Immature natural killer cell (primary cell): ENCODE measurements around the gene MIGA1. TPM values are rescaled to one million over a fixed set of nuclear protein-coding genes. Genes with fewer than 3 reads are reported as not detected.
A peak's percentile ranks its signal among the peaks of the same experiment; 100 is the strongest.
"Not testable (repeated sequence)": the region's sequence is repeated elsewhere in the genome, so short reads cannot be mapped to it uniquely, and the experiment has no call there.

Source experiments
- DNase-seq, 3 donors: peaks; one replicate each; pipeline ENCODE4 v3.0.0; 2022; ENCODE audit warnings: mixed read lengths in 1 of 3
- H3K27ac Mint-ChIP-seq, 6 donors: one replicate each; pipeline ENCODE4 v1.8.0; 2020; ENCODE audit warnings: mixed read lengths in 6 of 6, mild to moderate bottlenecking in 5 of 6, inconsistent platforms in 4 of 6, moderate library complexity in 3 of 6
- H3K27me3 Mint-ChIP-seq, 3 donors: one replicate each; pipeline ENCODE4 v1.8.0; 2020 to 2021; ENCODE audit warnings: low read depth in 3 of 3, mild to moderate bottlenecking in 3 of 3, mixed read lengths in 3 of 3, moderate library complexity in 3 of 3, inconsistent platforms in 1 of 3
- H3K36me3 Mint-ChIP-seq, 3 donors: one replicate each; pipeline ENCODE4 v1.8.0; 2020; ENCODE audit warnings: mixed read lengths in 3 of 3, inconsistent platforms in 2 of 3, mild to moderate bottlenecking in 2 of 3
- H3K4me1 Mint-ChIP-seq, 2 donors: one replicate each; pipeline ENCODE4 v1.8.0; 2020; ENCODE audit warnings: inconsistent platforms in 2 of 2, mild to moderate bottlenecking in 2 of 2, mixed read lengths in 2 of 2, moderate library complexity in 1 of 2
- H3K4me3 Mint-ChIP-seq, 5 donors: one replicate each; pipeline ENCODE4 v1.8.0; 2020; ENCODE audit warnings: mild to moderate bottlenecking in 5 of 5, mixed read lengths in 5 of 5, inconsistent platforms in 3 of 5, moderate library complexity in 3 of 5
- H3K9me3 Mint-ChIP-seq, 6 donors: one replicate each; pipeline ENCODE4 v1.8.0; 2020; ENCODE audit warnings: mild to moderate bottlenecking in 6 of 6, mixed read lengths in 6 of 6, inconsistent platforms in 4 of 6, moderate library complexity in 3 of 6
- polyA plus RNA-seq, 3 donors: library from polyadenylated mRNA; unstranded; fragments of 300-500 nt; fragmentation: Illumina TruSeq; gene quantifications; one replicate each; pipeline ENCODE4 v1.2.3, GENCODE V29; 2021

MIGA1 gene, protein sequence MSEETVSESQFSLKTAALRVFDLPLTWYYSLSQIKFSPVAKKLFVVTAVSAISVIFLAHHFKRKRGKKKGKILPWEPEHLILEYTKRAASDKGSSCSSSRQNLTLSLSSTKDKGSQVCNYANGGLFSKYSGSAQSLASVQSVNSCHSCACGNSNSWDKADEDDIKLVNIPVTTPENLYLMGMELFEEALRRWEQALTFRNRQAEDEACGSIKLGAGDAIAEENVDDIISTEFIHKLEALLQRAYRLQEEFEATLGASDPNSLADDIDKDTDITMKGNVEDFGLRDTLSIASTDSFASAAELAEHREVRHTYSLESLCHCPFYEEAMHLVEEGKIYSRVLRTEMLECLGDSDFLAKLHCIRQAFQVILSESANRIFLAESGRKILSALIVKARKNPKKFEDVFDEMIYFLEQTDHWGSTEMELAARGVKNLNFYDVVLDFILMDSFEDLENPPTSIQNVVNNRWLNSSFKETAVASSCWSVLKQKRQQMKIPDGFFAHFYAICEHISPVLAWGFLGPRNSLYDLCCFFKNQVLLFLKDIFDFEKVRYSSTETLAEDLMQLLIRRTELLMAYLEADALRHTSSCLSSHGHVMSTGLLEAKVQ
- polyA plus RNA-seq, result 1 to 10 TPM; 5.3 to 7.7 (median 7.1) TPM

DNA sequence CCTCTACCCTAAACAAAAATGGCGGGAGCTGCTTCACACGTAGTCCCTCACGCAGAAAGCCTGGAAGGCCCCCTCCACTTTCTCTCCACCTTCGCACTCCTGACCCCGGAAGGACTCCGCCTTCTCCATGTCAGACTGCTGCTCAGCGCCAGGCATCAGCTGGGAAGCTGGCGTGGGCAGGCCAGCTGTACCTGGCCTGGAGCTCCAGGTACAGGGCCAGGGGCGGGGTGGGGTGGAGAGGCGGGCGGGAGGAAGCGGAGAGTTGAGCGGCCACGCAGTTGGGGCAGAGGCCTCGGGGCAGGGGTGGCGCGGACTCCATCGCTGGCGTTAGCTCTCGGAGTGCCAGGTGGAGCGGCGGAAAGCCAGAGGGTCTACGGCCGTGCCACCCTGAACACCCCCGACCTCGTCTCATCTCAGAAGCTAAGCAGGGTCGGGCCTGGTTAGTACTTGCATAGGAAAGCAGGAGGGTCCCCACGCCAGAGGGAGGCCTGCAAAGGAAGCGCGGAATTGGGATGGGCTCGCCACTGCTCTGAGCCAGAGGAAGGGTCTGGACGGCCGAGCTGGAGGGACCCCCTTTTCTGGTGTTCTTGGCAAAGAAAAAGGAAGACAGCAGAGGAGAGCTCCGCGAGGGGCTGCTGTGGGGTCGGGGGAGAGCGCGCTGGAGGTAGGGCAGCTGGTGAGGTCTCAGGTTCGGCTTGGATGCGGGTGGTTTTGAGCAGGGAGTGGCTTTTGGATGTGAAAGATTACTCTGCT, at the start of gene MIGA1:
MIGA1 (plus strand) TSS at position 121 of the 753 bp plus-strand sequence. CDS start 3,604 bp downstream, outside the sequence.
- peak within 1 kb of the TSS; percentile 79 to 95 (median 91) for H3K27ac Mint-ChIP-seq
- H3K4me3 Mint-ChIP-seq, result peak within 1 kb of the TSS; percentile 91 to 95 (median 93)
- DNase-seq, result peak; percentile 82 to 85 (median 83)
- H3K9me3 Mint-ChIP-seq, result no peaks in the 10 kb centered on the region
- H3K4me1 Mint-ChIP-seq, result peaks cover 35 to 57% of the 10 kb centered on the region in 2 donors
- peaks cover 2 to 3% (median 3%) of the 10 kb centered on the region in 3 donors for H3K27me3 Mint-ChIP-seq
- peaks cover 4 to 9% (median 8%) of the 10 kb centered on the region in 3 donors for H3K36me3 Mint-ChIP-seq

DNA sequence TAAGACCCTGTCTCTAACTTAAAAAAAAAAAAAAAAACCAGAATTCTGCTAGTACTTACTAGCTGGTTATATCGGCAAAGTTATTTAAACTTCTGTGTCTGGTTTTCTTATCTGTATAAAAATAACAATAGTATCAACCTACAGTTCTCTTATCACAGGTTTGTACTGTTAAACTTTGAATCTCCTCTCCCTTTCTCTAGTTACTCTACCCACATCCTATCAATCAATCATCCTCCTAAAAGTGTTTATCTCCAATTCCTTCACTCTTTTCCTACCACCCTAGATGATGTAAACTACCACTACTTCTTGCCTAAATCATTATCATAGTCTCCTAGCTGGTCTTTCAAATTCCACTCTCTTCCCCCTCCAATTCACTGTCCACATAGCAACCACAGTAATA, 47.4 kb upstream of the MIGA1 start:
- DNase-seq, result no peak
- no peaks in the 10 kb centered on the region for H3K9me3 Mint-ChIP-seq
- peaks cover 0 to 1% of the 10 kb centered on the region in 2 donors for H3K4me1 Mint-ChIP-seq
- peaks cover 0 to 2% (median 0%) of the 10 kb centered on the region in 3 donors for H3K27me3 Mint-ChIP-seq
- peak overlapping the region in 1 of 6 donors; percentile 1 for H3K27ac Mint-ChIP-seq
- peaks cover 11 to 27% (median 12%) of the 10 kb centered on the region in 3 donors for H3K36me3 Mint-ChIP-seq
- no peak overlapping the region for H3K4me3 Mint-ChIP-seq

DNA sequence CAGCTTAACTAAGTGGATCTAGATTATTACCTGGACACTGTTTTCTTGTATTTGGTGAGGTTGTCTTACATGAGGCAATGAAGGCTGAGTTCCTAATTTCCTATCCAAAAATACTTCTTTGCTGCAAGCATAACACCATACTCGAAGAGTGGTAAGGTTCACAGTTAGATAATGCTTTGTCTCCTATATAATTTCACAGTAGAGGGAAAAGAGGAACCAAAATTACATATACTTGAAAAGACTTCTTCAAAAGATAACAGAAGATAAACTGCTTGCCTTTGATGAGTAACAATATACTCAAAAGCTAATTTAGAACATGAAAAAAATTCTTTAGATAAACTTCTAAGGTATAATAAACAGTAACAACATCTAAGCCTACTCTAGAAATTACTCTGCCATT, 40.2 kb upstream of the MIGA1 start:
- Mint-ChIP-seq H3K27ac (no peak overlapping the region), H3K4me3 (no peak overlapping the region), H3K27me3 (peaks cover 0 to 2% (median 0%) of the 10 kb centered on the region in 3 donors), H3K4me1 (peaks cover 10 to 29% of the 10 kb centered on the region in 2 donors), H3K9me3 (no peaks in the 10 kb centered on the region), H3K36me3 (peaks cover 0 to 23% (median 10%) of the 10 kb centered on the region in 3 donors)
- DNase-seq, result no peak

DNA sequence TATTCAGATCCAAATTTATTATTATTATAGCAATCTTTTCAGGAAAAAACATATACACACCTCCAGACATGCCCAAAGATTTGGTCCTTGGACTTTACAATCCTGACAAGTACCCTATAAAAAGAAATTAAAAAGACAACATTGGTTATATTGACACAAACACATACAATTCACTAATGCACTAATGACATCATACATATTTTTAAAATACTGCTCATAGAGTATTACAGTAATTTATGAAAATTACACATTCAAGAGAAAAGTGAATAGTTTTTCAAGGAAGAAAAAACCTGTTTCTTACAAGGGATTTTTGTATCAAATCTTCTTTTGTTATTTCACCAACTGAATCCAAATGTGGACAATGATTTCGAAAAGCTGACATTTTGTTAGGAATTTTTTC, 38.1 kb upstream of the MIGA1 start:
- no peak for DNase-seq
- Mint-ChIP-seq H3K4me3 (no peak overlapping the region), H3K36me3 (peaks cover 0 to 18% (median 10%) of the 10 kb centered on the region in 3 donors), H3K4me1 (peaks cover 26 to 50% of the 10 kb centered on the region in 2 donors), H3K27me3 (peaks cover 0 to 2% (median 0%) of the 10 kb centered on the region in 3 donors), H3K27ac (no peak overlapping the region), H3K9me3 (no peaks in the 10 kb centered on the region)

DNA sequence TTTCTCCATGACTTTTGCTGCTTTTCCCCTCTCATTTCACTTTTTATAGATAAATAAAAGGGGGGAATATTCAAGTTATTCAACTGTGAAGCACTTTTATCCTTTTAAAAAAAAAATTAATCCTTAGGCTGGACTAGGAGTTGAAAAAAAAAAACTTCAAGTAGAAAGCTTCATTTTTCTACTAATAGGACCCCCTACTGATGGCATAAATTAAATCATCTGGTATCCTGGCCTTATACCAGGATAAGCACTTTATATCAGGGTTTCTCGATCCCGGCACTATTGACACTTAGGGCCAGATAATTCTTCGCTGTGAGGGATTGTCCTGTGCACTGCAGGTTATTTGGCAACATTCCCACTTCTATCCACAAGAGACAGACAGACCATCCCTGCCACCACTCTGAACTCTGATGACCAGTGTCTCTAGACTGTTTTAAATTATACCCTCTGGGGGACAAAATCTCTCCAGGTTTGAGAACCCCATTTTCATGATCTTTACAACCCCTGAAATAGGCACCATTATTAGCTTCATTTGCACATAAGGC, 37.4 kb upstream of the MIGA1 start:
- Mint-ChIP-seq H3K4me1 (peaks cover 31 to 57% of the 10 kb centered on the region in 2 donors), H3K27me3 (peaks cover 0 to 2% (median 0%) of the 10 kb centered on the region in 3 donors), H3K4me3 (no peak overlapping the region), H3K36me3 (peaks cover 0 to 18% (median 10%) of the 10 kb centered on the region in 3 donors), H3K27ac (peak overlapping the region in 2 of 6 donors; percentile 7 to 30), H3K9me3 (no peaks in the 10 kb centered on the region)
- no peak for DNase-seq

DNA sequence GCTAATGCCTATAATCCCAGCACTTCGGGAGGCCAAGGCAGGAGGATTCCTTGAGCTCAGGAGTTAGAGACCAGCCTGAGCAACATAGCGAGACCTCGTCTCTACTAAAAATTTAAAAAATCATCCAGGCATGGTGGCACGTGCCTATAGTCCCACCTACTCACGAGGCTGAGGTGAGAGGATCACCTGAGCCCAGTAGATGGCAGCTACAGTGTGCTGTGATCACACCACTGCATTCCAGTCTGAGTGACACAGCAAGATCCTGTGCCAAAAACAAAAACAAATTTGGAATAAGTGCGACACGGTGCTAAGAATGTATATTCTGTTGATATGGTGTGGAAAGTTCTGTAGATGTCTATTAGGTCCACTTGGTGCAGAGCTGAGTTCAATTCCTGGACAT, 34.9 kb upstream of the MIGA1 start:
- no peaks in the 10 kb centered on the region for H3K9me3 Mint-ChIP-seq
- H3K27me3 Mint-ChIP-seq, result peaks cover 0 to 2% (median 0%) of the 10 kb centered on the region in 3 donors
- DNase-seq, result no peak
- H3K4me3 Mint-ChIP-seq, result no peak overlapping the region
- H3K36me3 Mint-ChIP-seq, result peaks cover 0 to 5% (median 3%) of the 10 kb centered on the region in 3 donors
- peaks cover 46 to 75% of the 10 kb centered on the region in 2 donors for H3K4me1 Mint-ChIP-seq
- H3K27ac Mint-ChIP-seq, result no peak overlapping the region

DNA sequence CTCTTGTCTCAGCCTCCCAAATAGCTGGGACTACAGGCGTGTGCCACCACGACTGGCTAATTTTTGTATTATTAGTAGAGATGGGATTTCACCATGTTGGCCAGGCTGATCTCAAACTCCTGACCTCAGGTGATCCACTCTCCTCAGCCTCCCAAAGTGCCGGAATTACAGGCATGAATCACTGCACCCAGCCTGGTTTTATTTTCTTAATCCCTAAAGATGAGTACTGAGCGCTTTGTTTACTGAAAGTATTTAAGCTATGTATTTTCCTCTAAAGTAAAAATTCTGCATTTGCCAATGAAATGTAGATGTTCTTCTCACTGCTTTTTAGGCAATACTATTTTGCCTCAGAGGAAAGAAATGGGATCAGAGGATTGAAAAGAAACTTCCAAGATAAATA, 30.0 kb upstream of the MIGA1 start:
- H3K27ac Mint-ChIP-seq, result peak overlapping the region in 1 of 6 donors; percentile 34
- H3K4me3 Mint-ChIP-seq, H3K27me3 Mint-ChIP-seq, H3K9me3 Mint-ChIP-seq, DNase-seq, H3K36me3 Mint-ChIP-seq: not testable (repeated sequence)
- peaks cover 48 to 77% of the 10 kb centered on the region in 2 donors for H3K4me1 Mint-ChIP-seq

DNA sequence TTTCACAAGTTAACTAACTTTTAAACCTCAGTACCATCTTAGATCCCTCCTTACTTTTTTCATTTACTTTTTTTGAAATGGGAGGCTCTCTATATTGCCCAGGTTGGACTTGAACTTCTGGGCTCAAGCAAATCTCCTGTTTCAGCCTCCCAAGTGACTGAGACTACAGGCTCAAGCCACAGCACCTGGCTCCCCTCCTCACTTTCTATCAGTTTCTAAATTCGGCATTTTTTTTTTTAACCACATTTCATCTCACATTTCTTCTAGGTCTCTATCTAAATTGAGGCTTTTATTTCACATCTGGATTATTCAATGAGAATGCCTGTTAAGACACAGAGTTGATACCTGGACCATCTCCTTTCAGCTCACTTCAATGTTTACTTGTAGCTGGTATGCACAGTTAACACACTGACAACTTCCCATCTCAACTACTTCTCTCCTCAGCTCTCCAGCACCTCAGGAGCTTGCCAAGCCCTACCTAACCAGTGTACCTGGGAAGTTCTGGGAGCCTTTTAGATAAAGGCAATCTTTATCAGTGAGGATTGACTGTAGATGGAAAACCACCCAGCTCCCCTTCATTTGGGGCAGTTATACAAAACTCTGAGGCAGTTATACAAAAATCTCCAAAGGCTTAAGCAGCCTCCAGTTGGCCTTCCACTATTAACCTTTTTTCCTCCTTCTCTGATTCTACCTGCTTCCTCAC, 23.2 kb upstream of the MIGA1 start:
- Mint-ChIP-seq H3K27me3 (peaks cover 3 to 12% (median 4%) of the 10 kb centered on the region in 3 donors), H3K27ac (peak overlapping the region; percentile 22 to 95 (median 72)), H3K36me3 (no peaks in the 10 kb centered on the region), H3K4me3 (peak overlapping the region in 3 of 5 donors; percentile 31 to 60 (median 41)), H3K9me3 (no peaks in the 10 kb centered on the region), H3K4me1 (peaks cover 49 to 63% of the 10 kb centered on the region in 2 donors)
- DNase-seq, result no peak

DNA sequence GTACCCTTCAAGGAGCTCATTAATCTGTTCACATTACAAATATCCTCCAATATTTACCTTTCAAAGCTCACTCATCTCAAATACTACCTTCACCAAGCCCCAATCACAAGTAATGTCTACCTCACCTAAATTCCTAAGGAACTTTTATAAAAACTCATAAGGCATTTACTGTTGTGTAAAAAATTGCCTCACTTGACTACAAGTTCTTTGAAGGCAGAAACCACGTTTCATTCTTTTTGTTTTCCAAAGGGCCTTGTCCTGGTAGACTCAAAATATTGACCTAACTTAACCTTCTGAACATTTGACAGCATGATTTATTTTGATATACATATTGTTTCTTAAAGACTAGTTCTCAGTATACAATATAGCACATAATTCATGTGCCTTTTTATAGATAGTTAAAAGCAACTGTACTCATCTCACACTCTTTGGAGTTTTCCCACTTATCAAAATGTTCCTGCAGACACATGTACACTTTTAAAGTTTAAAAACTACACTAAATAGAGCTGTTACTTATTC, 22.3 kb upstream of the MIGA1 start:
- no peaks in the 10 kb centered on the region for H3K9me3 Mint-ChIP-seq
- no peak for DNase-seq
- no peaks in the 10 kb centered on the region for H3K36me3 Mint-ChIP-seq
- H3K4me3 Mint-ChIP-seq, result peak overlapping the region; percentile 64 to 96 (median 65)
- H3K27me3 Mint-ChIP-seq, result peaks cover 3 to 12% (median 4%) of the 10 kb centered on the region in 3 donors
- peaks cover 49 to 62% of the 10 kb centered on the region in 2 donors for H3K4me1 Mint-ChIP-seq
- H3K27ac Mint-ChIP-seq, result peak overlapping the region; percentile 24 to 98 (median 85)

DNA sequence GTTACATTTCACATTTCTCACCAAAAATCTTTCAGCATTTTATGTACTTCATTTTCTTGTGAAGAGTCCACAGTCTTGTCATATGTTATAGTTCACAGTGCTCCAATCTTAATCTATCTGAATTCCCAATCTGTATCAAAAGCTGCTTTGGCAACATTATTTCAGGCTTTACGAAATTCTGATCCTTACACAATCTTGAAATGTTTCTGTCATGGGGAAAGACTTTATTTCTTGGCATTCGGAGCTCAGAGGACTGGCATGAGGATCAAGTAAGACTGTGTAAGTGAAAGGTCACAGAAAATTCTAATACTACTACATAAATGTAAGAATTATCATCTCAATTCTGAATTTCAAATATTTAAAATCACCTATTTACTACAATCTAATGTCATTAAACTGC, 21.8 kb upstream of the MIGA1 start:
- Mint-ChIP-seq H3K4me3 (peak overlapping the region; percentile 64 to 96 (median 65)), H3K36me3 (no peaks in the 10 kb centered on the region), H3K27ac (peak overlapping the region; percentile 24 to 98 (median 85)), H3K27me3 (peaks cover 3 to 12% (median 4%) of the 10 kb centered on the region in 3 donors), H3K4me1 (peaks cover 47 to 57% of the 10 kb centered on the region in 2 donors), H3K9me3 (no peaks in the 10 kb centered on the region)
- no peak for DNase-seq

DNA sequence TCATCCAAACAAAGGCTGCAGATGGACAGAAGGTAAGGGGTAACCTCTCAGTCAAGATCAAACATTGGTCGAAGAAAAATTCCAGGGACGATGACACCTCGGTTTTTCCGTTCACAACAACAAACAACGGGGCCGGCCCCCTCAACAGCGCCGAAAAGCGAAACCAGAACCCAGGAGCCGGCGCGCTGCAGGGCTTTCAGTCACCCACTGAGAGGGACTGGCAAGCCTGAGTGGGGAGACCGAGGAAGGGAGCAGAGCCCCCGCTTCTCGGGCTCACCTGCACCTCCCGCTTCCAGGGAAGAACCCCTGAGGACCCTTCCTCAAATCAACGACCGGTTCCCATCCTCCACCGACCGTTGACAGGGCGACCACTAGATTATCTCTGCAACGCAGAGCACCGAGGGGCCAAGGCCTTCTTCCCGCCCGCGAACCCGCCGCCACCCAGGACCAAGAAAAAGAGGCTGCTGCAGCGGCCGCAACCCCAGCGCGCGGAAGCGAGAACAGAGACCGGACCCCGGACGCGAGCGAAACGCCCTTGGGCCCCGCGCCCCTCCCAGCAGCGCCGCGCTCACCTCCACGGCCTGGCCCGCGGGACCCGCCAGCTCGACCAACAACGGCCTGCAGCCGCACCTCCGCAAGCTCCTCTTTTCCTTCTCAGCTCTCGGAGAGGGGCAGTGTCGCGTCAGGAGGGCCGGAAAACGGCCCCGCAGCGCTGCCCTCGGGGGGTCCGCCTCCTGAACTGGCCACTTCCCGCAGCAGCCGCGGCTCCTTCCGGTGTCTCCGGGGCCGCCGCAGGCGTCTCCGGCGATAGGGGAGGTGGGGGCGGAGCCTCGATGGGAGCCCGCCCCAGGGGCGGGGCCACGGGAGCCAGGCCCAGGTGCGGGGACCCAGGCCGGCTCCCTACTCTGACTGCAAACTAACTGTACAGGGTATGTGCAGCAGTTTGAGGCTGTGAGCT, 20.1 kb upstream of the MIGA1 start, which contains the start of gene USP33:
USP33 (minus strand) TSS at position 782 of the 958 bp plus-strand sequence. CDS start 18,155 bp downstream, outside the sequence.
- H3K9me3 Mint-ChIP-seq, result no peaks in the 10 kb centered on the region
- DNase-seq, result peak; percentile 91 to 93 (median 91)
- peaks cover 42 to 49% of the 10 kb centered on the region in 2 donors for H3K4me1 Mint-ChIP-seq
- H3K4me3 Mint-ChIP-seq, result peak within 1 kb of the TSS; percentile 90 to 98 (median 94)
- peaks cover 3 to 12% (median 4%) of the 10 kb centered on the region in 3 donors for H3K27me3 Mint-ChIP-seq
- H3K27ac Mint-ChIP-seq, result peak within 1 kb of the TSS; percentile 93 to 98 (median 97)
- no peaks in the 10 kb centered on the region for H3K36me3 Mint-ChIP-seq
